DND-41 (cell line): ENCODE measurements around the gene REC114.

Experiments
- ATAC-seq: fragments of 200-7000 bp; cut with Tn5 transposase; 3 replicates; pipeline ENCODE4 v1.9.1; 2021; ENCODE audit warnings: low read depth; ENCODE audit not compliant: insufficient read depth
- DNase-seq: peaks from one replicate; pipeline ENCODE4 v3.0.0-alpha.2; 2020
- H2AFZ ChIP-seq: 2 replicates; pipeline ENCODE4 v1.6.0; 2012; ENCODE audit warnings: low read depth, low read length
- H3K27ac ChIP-seq: 2 replicates; pipeline ENCODE4 v1.5.1; 2012; ENCODE audit warnings: low read length, inconsistent platforms
- H3K27me3 ChIP-seq: fragments of 200-600 bp; sonication (generic); 2 replicates; pipeline ENCODE4 v1.6.0; 2012; ENCODE audit warnings: low read length, mild to moderate bottlenecking, inconsistent platforms; ENCODE audit not compliant: insufficient read depth, poor library complexity
- H3K36me3 ChIP-seq: 2 replicates; pipeline ENCODE4 v1.5.1; 2012; ENCODE audit warnings: low read length, inconsistent platforms; ENCODE audit not compliant: insufficient read depth
- H3K4me1 ChIP-seq: 2 replicates; pipeline ENCODE4 v1.5.1; 2012; ENCODE audit warnings: mild to moderate bottlenecking, low read length; ENCODE audit not compliant: insufficient read depth
- H3K4me2 ChIP-seq: 2 replicates; pipeline ENCODE4 v1.6.0; 2012; ENCODE audit warnings: mild to moderate bottlenecking, moderate library complexity, low read length, inconsistent platforms; ENCODE audit not compliant: insufficient read depth
- H3K4me3 ChIP-seq, 2 experiments: fragments of 200-600 bp in 1 of 2; shearing (Covaris generic) in 1 of 2; 2 replicates each; pipeline ENCODE4 v1.5.1; 2012 to 2016; ENCODE audit warnings: inconsistent platforms in 2 of 2, low read length in 2 of 2, mild to moderate bottlenecking in 2 of 2, low read depth in 1 of 2, moderate library complexity in 1 of 2
- H3K79me2 ChIP-seq: 2 replicates; pipeline ENCODE4 v1.6.0; 2012; ENCODE audit warnings: low read length, inconsistent platforms; ENCODE audit not compliant: insufficient read depth
- H3K9ac ChIP-seq: 2 replicates; pipeline ENCODE4 v1.6.0; 2012; ENCODE audit warnings: low read depth, mild to moderate bottlenecking, inconsistent platforms, low read length, moderate library complexity
- H3K9me3 ChIP-seq: 2 replicates; pipeline ENCODE4 v1.5.1; 2012; ENCODE audit warnings: low read length, moderate library complexity, mild to moderate bottlenecking, inconsistent platforms; ENCODE audit not compliant: insufficient read depth, severe bottlenecking
- H4K20me1 ChIP-seq: 2 replicates; pipeline ENCODE4 v1.6.0; 2012; ENCODE audit warnings: low read length; ENCODE audit not compliant: insufficient read depth
- EZH2 ChIP-seq: IDR thresholded peaks from 3 replicates; pipeline ENCODE4 v1.6.1; 2012; ENCODE audit warnings: borderline replicate concordance, low read depth, mild to moderate bottlenecking, moderate library complexity, low read length, inconsistent platforms; ENCODE audit not compliant: severe bottlenecking
- TF ChIP-seq, protein P1 (sequence below): IDR thresholded peaks from 2 replicates; pipeline ENCODE4 v1.5.1; 2012; ENCODE audit warnings: borderline replicate concordance, low read length, moderate library complexity, mild to moderate bottlenecking; ENCODE audit not compliant: poor library complexity, severe bottlenecking; ENCODE audit errors: extremely low read depth

The REC114 gene

DNA sequence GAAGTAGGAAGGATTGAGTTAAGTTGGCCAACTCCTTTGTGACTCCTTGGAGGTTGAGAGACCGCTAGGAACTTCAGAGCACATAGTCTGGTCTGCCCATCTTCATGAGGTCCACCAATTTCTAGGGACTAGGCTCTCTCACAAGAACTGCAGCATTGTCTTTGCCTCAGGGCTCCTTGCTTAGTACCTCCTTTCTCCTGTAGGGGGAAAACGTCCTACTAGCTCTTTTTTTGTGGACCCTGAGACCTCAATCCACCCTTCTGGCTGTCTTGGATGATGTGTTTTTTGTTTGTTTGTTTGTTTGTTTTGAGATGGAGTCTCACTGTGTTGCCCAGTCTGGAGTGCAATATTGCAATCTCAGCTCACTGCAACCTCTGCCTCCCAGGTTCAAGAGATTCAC lies 21.6 kb downstream of the REC114 start:
- no peak for TF ChIP-seq EZH2
- TF ChIP-seq, protein P1, sequence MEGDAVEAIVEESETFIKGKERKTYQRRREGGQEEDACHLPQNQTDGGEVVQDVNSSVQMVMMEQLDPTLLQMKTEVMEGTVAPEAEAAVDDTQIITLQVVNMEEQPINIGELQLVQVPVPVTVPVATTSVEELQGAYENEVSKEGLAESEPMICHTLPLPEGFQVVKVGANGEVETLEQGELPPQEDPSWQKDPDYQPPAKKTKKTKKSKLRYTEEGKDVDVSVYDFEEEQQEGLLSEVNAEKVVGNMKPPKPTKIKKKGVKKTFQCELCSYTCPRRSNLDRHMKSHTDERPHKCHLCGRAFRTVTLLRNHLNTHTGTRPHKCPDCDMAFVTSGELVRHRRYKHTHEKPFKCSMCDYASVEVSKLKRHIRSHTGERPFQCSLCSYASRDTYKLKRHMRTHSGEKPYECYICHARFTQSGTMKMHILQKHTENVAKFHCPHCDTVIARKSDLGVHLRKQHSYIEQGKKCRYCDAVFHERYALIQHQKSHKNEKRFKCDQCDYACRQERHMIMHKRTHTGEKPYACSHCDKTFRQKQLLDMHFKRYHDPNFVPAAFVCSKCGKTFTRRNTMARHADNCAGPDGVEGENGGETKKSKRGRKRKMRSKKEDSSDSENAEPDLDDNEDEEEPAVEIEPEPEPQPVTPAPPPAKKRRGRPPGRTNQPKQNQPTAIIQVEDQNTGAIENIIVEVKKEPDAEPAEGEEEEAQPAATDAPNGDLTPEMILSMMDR: peak; percentile 33
- no peak for DNase-seq

DNA sequence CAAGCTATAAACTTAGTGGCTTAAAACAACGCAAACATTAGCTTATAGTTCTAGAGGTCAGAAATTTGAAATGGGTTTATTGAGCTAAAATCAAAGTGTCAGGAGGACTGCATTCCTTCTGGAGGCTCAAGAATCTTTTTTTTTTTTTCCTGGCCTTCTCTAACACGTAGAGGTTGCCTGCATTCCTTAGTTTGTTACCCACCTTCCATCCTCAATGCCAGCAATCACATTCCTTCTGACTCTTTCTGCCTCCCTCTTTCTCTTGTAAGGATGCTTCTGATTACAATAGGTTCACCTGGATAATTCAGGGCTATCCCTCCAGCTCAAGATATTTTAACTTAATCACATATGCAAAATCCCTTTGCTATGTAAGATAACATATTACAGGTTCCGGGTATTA lies 24.8 kb downstream of the REC114 start:
- H3K4me2 ChIP-seq: no peak overlapping the region
- ATAC-seq: no peak
- H3K9me3 ChIP-seq: no peaks in the 10 kb centered on the region

More for the DNA sequence above, 21.6 kb downstream of the REC114 start:
- Histone ChIP-seq H3K4me1 (no peaks in the 10 kb centered on the region), H4K20me1 (no peaks in the 10 kb centered on the region), H3K79me2 (no peaks in the 10 kb centered on the region), H3K4me3 (no peak overlapping the region), H2AFZ (no peak overlapping the region), H3K9ac (no peak overlapping the region), H3K9me3 (no peaks in the 10 kb centered on the region), H3K4me2 (no peak overlapping the region), H3K27ac (no peak overlapping the region), H3K36me3 (no peaks in the 10 kb centered on the region), H3K27me3 (peaks cover 3% of the 10 kb centered on the region)
- no peak for ATAC-seq

DNA sequence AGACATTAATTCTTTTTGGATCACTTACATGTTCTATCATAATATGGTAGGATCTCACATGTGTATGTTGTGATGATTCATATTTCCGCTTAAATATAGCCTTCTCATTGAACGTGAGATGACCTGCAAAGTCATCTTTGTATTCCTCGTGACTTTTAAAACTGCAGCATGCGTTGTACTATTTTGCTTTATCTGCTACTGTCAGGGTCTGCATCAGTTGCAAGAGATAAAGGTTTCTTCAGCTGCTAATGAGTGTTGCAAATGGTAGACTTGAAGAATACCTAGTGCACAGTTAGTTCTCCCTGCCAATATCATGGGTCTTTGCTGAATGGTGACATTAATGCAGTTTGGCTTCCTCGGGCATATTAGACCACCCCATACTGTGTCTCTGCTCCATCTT lies 31.8 kb downstream of the REC114 start:
- ATAC-seq: no peak
- Histone ChIP-seq H3K4me3 (no peak overlapping the region), H3K9me3 (no peaks in the 10 kb centered on the region)

More for the DNA sequence above, 24.8 kb downstream of the REC114 start:
- no peak for TF ChIP-seq EZH2
- TF ChIP-seq, protein P1: no peak
- no peak overlapping the region for H3K27ac ChIP-seq
- no peaks in the 10 kb centered on the region for H3K36me3 ChIP-seq
- H4K20me1 ChIP-seq: no peaks in the 10 kb centered on the region
- H3K4me1 ChIP-seq: no peaks in the 10 kb centered on the region
- no peak overlapping the region for H2AFZ ChIP-seq
- no peak overlapping the region for H3K9ac ChIP-seq
- no peaks in the 10 kb centered on the region for H3K79me2 ChIP-seq
- DNase-seq: no peak
- no peak overlapping the region for H3K4me3 ChIP-seq
- H3K27me3 ChIP-seq: no peaks in the 10 kb centered on the region

More for the DNA sequence above, 31.8 kb downstream of the REC114 start:
- H3K4me2 ChIP-seq: no peak overlapping the region
- H3K9ac ChIP-seq: no peak overlapping the region
- H3K36me3 ChIP-seq: no peaks in the 10 kb centered on the region
- H3K79me2 ChIP-seq: no peaks in the 10 kb centered on the region
- DNase-seq: no peak
- TF ChIP-seq EZH2: no peak
- TF ChIP-seq, protein P1: no peak
- H3K27ac ChIP-seq: no peak overlapping the region
- no peaks in the 10 kb centered on the region for H4K20me1 ChIP-seq
- H3K27me3 ChIP-seq: peaks cover 6% of the 10 kb centered on the region
- H2AFZ ChIP-seq: no peak overlapping the region
- no peaks in the 10 kb centered on the region for H3K4me1 ChIP-seq
